ENCODE data around the gene CLIC1. TPM values are rescaled to one million over a fixed set of nuclear protein-coding genes. Genes with fewer than 3 reads are reported as not detected.

The CLIC1 gene
- polyA plus RNA-seq, 5 donors = 265 to 287 (median 272) TPM

DNA sequence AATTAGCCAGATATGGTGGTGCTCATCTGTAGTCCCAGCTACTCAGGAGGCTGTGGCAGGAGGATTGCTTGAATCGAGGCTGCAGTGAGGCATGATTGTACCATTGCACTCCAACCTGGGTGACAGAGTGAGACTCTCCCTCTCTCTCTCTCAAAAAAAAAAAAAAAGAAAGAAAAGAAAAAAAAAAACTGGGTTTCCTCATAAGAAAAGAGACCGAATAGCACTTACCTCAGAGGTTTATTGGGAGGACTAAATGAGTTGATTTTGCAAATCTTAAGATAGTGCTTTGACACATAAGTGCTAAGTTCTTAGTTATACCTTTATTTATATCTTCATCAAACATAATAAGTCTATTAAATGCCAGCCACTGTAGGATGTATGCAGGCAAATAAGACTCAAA, 34.5 kb upstream of the CLIC1 start:
- no peak for DNase-seq

GRCh38 chr6:31769684-31770371, 33.5 kb upstream of the CLIC1 start:
- no peak for DNase-seq

GRCh38 chr6:31768363-31769257, 32.3 kb upstream of the CLIC1 start:
- DNase-seq = no peak

DNA sequence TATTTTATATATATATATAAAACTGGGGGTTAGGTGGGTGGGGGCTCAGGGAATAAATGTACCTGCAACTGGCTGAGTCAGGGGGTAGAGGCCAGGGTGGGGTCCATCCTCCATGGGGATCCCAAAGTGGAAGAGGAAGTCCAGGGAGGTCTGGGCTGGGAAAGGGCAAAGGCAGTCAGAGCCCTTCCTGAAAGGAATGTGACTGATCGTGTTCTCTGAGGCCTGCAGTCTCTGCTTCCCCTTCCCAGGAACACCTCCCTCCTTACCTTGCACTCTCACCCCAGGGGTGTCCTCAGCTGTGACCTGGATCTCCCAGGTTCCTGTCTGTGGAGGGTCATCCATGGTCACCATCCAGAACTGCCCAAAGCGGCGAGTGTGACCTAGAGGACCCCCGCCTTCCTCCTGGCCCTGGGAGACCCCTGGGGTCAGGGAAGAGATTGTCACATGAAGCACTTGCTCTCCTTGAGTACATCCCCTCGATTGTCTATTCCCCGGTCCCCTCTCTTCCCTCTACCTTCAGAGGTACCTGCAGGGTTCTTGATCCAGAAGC, 30.8 kb upstream of the CLIC1 start:
- no peak for DNase-seq

DNA sequence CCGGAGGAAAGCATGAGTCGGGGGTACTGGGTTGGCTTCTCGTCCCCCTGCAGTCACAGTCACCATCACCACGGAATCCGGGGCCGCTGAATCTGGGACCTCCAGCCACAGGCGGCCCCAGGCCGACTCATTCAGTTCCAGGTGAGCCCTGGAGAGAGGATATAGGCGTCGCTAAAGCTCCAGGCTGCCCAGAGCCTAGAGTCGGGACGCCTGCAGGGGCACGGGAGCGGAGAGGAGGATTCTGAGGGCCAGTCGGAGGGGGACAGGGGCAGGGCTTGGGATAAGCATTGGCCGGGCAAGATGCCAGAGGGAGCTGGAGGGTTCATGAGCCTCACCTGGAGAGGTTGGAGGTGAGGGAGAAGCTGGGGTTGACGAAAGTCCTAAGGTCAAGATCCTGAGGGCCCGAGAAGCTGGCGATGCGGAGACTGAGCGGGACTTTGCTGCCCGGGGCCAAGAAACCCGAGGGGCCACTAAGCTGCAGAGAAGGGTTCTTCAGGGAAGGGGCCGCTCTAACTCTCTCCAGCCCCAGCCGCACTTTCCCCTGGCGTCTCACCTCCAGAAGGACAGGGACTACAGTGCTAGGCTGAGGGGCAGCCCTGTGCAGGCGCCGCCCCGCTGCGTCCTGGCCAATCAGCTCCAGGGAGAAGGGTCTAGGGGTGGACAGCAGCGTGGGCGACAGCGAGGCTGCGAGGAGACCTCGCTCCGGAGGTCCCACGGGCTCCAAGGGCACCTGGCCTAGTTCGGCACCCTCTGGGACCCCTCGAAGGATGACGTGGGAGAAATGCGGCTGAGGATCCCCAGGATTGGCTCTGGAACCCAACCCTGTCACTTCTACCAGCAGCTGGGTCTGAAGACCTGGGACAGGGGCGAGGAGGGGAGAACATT, 29.8 kb upstream of the CLIC1 start:
- DNase-seq = no peak

- no peak for DNase-seq
These were observed 29.2 kb upstream of the CLIC1 start for GRCh38 chr6:31765559-31765909.

- DNase-seq = no peak
These were observed 27.9 kb upstream of the CLIC1 start for GRCh38 chr6:31764198-31764597.

- DNase-seq = no peak
These were observed 27.2 kb upstream of the CLIC1 start for GRCh38 chr6:31763619-31763940.

DNA sequence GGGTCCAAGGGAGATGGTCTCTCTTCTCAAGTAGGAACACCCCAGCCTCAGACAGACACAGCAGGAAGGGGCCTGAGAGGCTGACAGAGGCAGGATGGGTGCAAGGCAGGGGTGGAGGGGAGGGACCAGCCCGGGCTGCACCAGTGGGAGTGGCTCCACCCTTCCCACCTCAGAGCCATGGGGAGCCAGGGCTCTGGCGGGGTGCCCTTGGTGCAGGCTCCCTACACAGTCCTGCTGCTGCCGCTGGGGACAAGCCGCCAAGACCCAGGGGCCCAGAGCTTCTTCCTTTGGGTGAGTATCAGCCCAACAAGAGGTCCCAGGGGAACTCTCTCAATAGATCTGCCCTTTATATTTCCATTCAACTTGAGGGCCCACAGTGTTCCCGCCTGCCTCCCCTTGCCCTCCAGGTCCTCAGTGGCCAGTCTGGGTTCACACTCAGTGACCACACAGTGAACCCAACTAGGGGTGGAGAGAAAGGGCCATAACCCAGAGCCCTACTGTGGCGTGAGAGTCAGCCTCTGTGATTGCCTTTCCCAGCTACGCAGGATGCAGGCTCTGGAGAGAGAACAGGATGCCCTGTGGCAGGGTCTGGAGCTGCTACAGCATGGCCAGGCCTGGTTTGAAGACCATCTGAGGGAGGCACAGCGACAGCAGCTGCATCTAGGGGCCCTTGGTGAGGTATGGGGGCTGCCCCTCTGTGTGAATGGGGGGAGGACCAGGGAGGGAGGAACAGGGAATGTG, 26.7 kb upstream of the CLIC1 start:
- DNase-seq = no peak

DNA sequence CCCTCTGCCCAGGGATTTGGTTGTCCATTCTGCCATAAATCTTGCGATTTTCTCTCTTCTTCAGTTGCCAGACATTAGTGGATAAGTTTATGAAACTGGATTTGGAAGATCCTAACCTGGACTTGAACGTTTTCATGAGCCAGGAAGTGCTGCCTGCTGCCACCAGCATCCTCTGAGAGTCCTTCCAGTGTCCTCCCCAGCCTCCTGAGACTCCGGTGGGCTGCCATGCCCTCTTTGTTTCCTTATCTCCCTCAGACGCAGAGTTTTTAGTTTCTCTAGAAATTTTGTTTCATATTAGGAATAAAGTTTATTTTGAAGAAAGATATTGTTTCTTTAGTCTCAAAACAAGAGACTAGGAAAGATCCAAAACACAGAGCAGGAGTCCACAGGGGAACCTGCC, 26.0 kb upstream of the CLIC1 start, which contains the start of gene SAPCD1:
Gene SAPCD1, plus strand, starts transcription at position 301 of the 400 bp plus-strand sequence. CDS start 399 bp downstream, outside the sequence.
- no peak for DNase-seq

DNA sequence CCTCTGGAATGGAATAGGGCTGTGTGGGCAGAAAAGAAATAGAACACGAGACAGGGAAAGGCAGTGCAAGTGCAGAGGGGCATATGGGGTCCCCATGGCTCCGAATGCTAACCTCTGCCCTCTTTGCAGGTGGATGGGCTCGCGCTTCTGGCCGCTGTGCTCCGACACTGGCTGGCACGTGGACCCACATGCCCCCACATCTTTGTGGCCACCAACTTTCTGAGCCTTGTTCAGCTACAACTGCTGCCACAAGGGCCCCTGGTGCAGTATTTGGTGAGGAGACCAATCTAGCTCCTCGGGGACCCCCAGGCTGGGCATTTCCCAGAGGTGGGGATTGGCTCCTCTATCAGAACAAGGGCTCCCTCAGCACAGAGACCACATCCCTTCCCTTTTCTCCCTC, 25.0 kb upstream of the CLIC1 start:
- DNase-seq = no peak

- no peak for DNase-seq
These were observed 24.5 kb upstream of the CLIC1 start for GRCh38 chr6:31760790-31761189.

DNA sequence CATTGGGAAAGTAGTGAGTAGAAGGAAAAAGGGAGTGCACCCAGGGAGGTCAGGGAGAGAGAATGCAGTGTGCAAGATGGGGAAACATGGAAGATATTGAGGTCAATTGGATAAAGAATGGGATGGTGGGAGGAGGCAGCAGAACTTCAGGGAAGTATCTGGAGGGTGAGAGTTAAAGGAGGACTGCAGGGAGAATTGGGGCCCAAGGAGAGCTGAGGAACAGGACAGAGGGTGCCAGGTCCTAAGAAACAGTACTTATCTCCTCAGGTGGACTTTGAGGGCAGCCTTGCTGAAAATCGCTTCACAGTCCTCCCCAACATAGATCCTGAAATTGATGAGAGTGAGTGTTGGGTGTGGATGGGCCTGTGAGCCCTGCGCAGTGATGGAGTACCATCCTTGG, 22.0 kb upstream of the CLIC1 start:
- no peak for DNase-seq

GRCh38 chr6:31752739-31753319, 16.5 kb upstream of the CLIC1 start:
- DNase-seq = no peak

GRCh38 chr6:31750411-31751022, 14.2 kb upstream of the CLIC1 start:
- no peak for DNase-seq

- DNase-seq = no peak
These were observed 13.1 kb upstream of the CLIC1 start for GRCh38 chr6:31749301-31750036.

DNA sequence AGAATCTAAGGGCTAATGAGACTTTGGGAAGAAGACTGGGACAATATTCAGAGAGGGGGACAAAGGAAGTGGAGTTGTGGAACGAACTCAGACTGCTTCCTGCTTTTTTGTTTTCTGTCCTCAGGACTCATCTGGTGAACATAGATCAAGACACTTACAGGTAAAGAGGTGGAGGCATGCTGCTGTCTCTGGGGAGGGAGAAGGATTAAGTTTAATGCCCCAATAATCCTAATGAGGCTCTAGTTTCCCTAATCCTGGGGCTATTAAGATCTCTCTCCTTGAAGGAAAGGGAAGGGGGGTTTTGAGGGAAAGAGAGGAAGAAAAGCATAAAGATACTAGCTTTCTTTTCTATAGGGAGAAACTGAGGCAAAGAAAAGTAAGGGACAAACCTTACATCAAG, 8.1 kb upstream of the CLIC1 start:
- DNase-seq = no peak

DNA sequence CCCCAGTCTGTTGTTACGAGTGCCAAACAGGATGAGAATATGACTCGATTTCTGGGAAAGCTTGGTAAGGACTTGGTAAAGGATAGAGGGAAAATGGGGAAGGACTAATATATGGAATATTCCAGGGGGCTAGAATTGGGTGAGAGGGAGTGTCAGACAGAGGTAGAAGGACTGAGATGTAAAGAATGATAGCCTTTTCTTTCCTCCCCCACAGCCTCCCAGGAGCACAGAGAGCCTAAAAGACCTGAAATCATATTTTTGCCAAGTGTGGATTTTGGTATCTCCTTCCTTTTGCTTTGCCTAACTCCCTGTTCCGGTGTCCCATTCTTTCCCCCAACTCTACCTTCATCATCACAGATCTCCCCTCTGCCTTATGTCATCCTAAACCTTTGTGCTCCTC, 6.6 kb upstream of the CLIC1 start:
- DNase-seq = no peak

- DNase-seq = no peak
These were observed 5.5 kb upstream of the CLIC1 start for GRCh38 chr6:31741815-31742214.

All from right lung (tissue), 5 donors.